ENCODE data around the gene CD28. TPM values are rescaled to one million over a fixed set of nuclear protein-coding genes. Genes with fewer than 3 reads are reported as not detected.

The CD28 gene
- total RNA-seq, 1 experiment from 2014 or later = not detected

Other genes starting within 250 kb of the CD28 start
- 1.9 and 14.3 TPM in 2 replicates for gene RAPH1, start 171.3 kb upstream of the CD28 start, total RNA-seq (2014; rRNA removed; shearing (Covaris generic); ENCODE audit: low replicate concordance)
- gene CTLA4, start 161.1 kb downstream of the CD28 start, total RNA-seq (2014; rRNA removed; shearing (Covaris generic); ENCODE audit: low replicate concordance) = not detected in 2 replicates
- gene ICOS, start 230.1 kb downstream of the CD28 start, total RNA-seq (2014; rRNA removed; shearing (Covaris generic); ENCODE audit: low replicate concordance) = not detected in 2 replicates